GM12873 (cell line): Measurements from ENCODE around the gene ALAD.
A peak's percentile ranks its signal among the peaks of the same experiment; 100 is the strongest.

ENCODE experiments used
- CTCF ChIP-seq: IDR thresholded peaks from 2 replicates; pipeline ENCODE4 v1.5.1; 2012; ENCODE audit warnings: low read depth, mild to moderate bottlenecking, moderate library complexity, low read length, control low read depth; ENCODE audit not compliant: insufficient read depth; ENCODE audit errors: missing control alignments

ALAD gene

GRCh38 chr9:113401027-113401792, at the start of gene ALAD:
TSS of gene ALAD (minus strand) at chr9:113401284. CDS start at chr9:113393559, 7,725 bp downstream.
- peak; percentile 91 for TF ChIP-seq CTCF

GRCh38 chr9:113449376-113449775, 48.3 kb upstream of the ALAD start:
- no peak for TF ChIP-seq CTCF

- peak; percentile 46 for TF ChIP-seq CTCF
Observed at GRCh38 chr9:113446323-113446740, 45.2 kb upstream of the ALAD start.

- TF ChIP-seq CTCF = no peak
Observed at GRCh38 chr9:113444736-113445135, 43.7 kb upstream of the ALAD start.

- TF ChIP-seq CTCF = no peak
Observed at GRCh38 chr9:113436728-113437515, 35.8 kb upstream of the ALAD start.

GRCh38 chr9:113431191-113431590, 30.1 kb upstream of the ALAD start:
- TF ChIP-seq CTCF = no peak

- TF ChIP-seq CTCF = no peak
Observed at GRCh38 chr9:113428062-113428615, 27.1 kb upstream of the ALAD start.
